GM18868 (cell line): ENCODE data around the gene TADA2A.
A peak's percentile ranks its signal among the peaks of the same experiment; 100 is the strongest.

Source experiments
- ATAC-seq: cut with Tn5 transposase; IDR thresholded peaks from one replicate; pipeline ENCODE4 v1.9.1; 2021; ENCODE audit warnings: mild to moderate bottlenecking, moderate library complexity; ENCODE audit not compliant: unreplicated experiment

TADA2A gene

GRCh38 chr17:37406635-37407461, at the start of gene TADA2A, which contains the start of gene ACACA:
Gene TADA2A (plus strand): TSS chr17:37406886. CDS start chr17:37411366, 4,480 bp downstream.
Gene ACACA (minus strand): TSS chr17:37406836. CDS start chr17:37406299, 537 bp downstream.
- ATAC-seq, result peak; percentile 85

GRCh38 chr17:37358098-37358829, 48.4 kb upstream of the TADA2A start:
- ATAC-seq, result no peak

- peak; percentile 82 for ATAC-seq
Measured at GRCh38 chr17:37358830-37359681, 47.6 kb upstream of the TADA2A start.

- ATAC-seq, result no peak
Measured at GRCh38 chr17:37359682-37360188, 47.0 kb upstream of the TADA2A start.

GRCh38 chr17:37360632-37361031, 46.1 kb upstream of the TADA2A start:
- ATAC-seq, result no peak

GRCh38 chr17:37361543-37361942, 45.1 kb upstream of the TADA2A start:
- ATAC-seq, result no peak

GRCh38 chr17:37365589-37365988, 41.1 kb upstream of the TADA2A start:
- no peak for ATAC-seq

- ATAC-seq, result no peak
Measured at GRCh38 chr17:37368577-37368976, 38.1 kb upstream of the TADA2A start.

- peak; percentile 50 for ATAC-seq
Measured at GRCh38 chr17:37373530-37374159, 33.0 kb upstream of the TADA2A start.

- no peak for ATAC-seq
Measured at GRCh38 chr17:37375706-37376105, 31.0 kb upstream of the TADA2A start, which contains the start of gene C17orf78. Gene C17orf78 (plus strand): TSS chr17:37375985. CDS start chr17:37376093, 108 bp downstream.

- ATAC-seq, result no peak
Measured at GRCh38 chr17:37382056-37382455, 24.6 kb upstream of the TADA2A start.

- no peak for ATAC-seq
Measured at GRCh38 chr17:37384560-37385149, 22.0 kb upstream of the TADA2A start.

- ATAC-seq, result no peak
Measured at GRCh38 chr17:37385474-37385990, 21.2 kb upstream of the TADA2A start.

- ATAC-seq, result no peak
Measured at GRCh38 chr17:37386462-37386861, 20.2 kb upstream of the TADA2A start.

- ATAC-seq, result no peak
Measured at GRCh38 chr17:37388266-37388665, 18.4 kb upstream of the TADA2A start.

- no peak for ATAC-seq
Measured at GRCh38 chr17:37389160-37389559, 17.5 kb upstream of the TADA2A start.

GRCh38 chr17:37391146-37391545, 15.5 kb upstream of the TADA2A start:
- no peak for ATAC-seq

- peak; percentile 59 for ATAC-seq
Measured at GRCh38 chr17:37392024-37392590, 14.6 kb upstream of the TADA2A start.

- ATAC-seq, result no peak
Measured at GRCh38 chr17:37393352-37393751, 13.3 kb upstream of the TADA2A start.
